HS-27A (cell line): Measurements from ENCODE around the gene VEGFC.
A peak's percentile ranks its signal among the peaks of the same experiment; 100 is the strongest.

Experiments used
- DNase-seq: peaks from one replicate; pipeline ENCODE4 v3.0.0-alpha.2; 2012; ENCODE audit warnings: low read depth, missing footprints

Gene VEGFC

GRCh38 chr4:176792326-176793059 lies at the start of gene VEGFC:
Gene VEGFC, minus strand, starts transcription at chr4:176792922. Its CDS starts 611 bp downstream, at chr4:176792311.
- no peak for DNase-seq

- DNase-seq = peak; percentile 49
Measured at GRCh38 chr4:176841711-176842112, 49.0 kb upstream of the VEGFC start.

- DNase-seq = no peak
Measured at GRCh38 chr4:176840166-176840565, 47.4 kb upstream of the VEGFC start.

- DNase-seq = no peak
Measured at GRCh38 chr4:176839656-176840055, 46.9 kb upstream of the VEGFC start.

- DNase-seq = peak; percentile 36
Measured at GRCh38 chr4:176838601-176839433, 46.1 kb upstream of the VEGFC start.

GRCh38 chr4:176837169-176837895 lies 44.6 kb upstream of the VEGFC start:
- DNase-seq = no peak

GRCh38 chr4:176834531-176834930 lies 41.8 kb upstream of the VEGFC start:
- DNase-seq = no peak

GRCh38 chr4:176833400-176834175 lies 40.9 kb upstream of the VEGFC start:
- no peak for DNase-seq

- DNase-seq = no peak
Measured at GRCh38 chr4:176830971-176831370, 38.2 kb upstream of the VEGFC start.

GRCh38 chr4:176825586-176825985 lies 32.9 kb upstream of the VEGFC start:
- no peak for DNase-seq

- DNase-seq = no peak
Measured at GRCh38 chr4:176824645-176825366, 32.1 kb upstream of the VEGFC start.

- DNase-seq = no peak
Measured at GRCh38 chr4:176818531-176818930, 25.8 kb upstream of the VEGFC start.

GRCh38 chr4:176817204-176817603 lies 24.5 kb upstream of the VEGFC start:
- DNase-seq = no peak

- DNase-seq = no peak
Measured at GRCh38 chr4:176814770-176815169, 22.0 kb upstream of the VEGFC start.

GRCh38 chr4:176810481-176811249 lies 17.9 kb upstream of the VEGFC start:
- DNase-seq = no peak

- DNase-seq = no peak
Measured at GRCh38 chr4:176806778-176807375, 14.2 kb upstream of the VEGFC start.

GRCh38 chr4:176805155-176805554 lies 12.4 kb upstream of the VEGFC start:
- no peak for DNase-seq

GRCh38 chr4:176800891-176801534 lies 8.3 kb upstream of the VEGFC start:
- no peak for DNase-seq

GRCh38 chr4:176799653-176800052 lies 6.9 kb upstream of the VEGFC start:
- no peak for DNase-seq
